ENCODE measurements around the gene RAVER1. TPM values are rescaled to one million over a fixed set of nuclear protein-coding genes. Genes with fewer than 3 reads are reported as not detected.
"Not testable (repeated sequence)": the region's sequence is repeated elsewhere in the genome, so short reads cannot be mapped to it uniquely, and the experiment has no call there.

RAVER1 gene, protein sequence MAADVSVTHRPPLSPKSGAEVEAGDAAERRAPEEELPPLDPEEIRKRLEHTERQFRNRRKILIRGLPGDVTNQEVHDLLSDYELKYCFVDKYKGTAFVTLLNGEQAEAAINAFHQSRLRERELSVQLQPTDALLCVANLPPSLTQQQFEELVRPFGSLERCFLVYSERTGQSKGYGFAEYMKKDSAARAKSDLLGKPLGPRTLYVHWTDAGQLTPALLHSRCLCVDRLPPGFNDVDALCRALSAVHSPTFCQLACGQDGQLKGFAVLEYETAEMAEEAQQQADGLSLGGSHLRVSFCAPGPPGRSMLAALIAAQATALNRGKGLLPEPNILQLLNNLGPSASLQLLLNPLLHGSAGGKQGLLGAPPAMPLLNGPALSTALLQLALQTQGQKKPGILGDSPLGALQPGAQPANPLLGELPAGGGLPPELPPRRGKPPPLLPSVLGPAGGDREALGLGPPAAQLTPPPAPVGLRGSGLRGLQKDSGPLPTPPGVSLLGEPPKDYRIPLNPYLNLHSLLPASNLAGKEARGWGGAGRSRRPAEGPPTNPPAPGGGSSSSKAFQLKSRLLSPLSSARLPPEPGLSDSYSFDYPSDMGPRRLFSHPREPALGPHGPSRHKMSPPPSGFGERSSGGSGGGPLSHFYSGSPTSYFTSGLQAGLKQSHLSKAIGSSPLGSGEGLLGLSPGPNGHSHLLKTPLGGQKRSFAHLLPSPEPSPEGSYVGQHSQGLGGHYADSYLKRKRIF
- 17.8 and 20.7 TPM in 2 replicates for polyA plus RNA-seq (2014; cell fraction: cytosol; rRNA removed)
- 10.8 and 28.6 TPM in 2 replicates for polyA plus RNA-seq (2014; cell fraction: nucleus; rRNA removed)

GRCh38 chr19:10332965-10333757, at the start of gene RAVER1:
RAVER1 (minus strand) TSS chr19:10333529; CDS start chr19:10333507, 22 bp downstream.
- DNase-seq (ENCODE audit: low spot score), result peak; percentile 93

DNA sequence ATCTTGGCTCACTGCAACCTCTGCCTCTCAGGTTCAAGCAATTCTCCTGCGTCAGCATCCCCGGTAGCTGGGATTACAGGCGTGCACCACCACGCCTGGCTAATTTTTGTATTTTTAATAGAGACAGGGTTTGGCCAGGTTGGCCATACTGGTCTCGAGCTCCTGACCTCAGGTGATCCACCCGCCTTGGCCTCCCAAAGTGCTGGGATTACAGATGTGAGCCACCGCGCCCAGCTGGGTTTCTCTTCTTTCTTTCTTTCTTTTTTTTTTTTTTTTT, 49.8 kb upstream of the RAVER1 start:
- not testable (repeated sequence) for DNase-seq (ENCODE audit: low spot score)

GRCh38 chr19:10380313-10381102, 47.2 kb upstream of the RAVER1 start, which contains the start of gene TYK2:
TYK2 (minus strand) TSS chr19:10380572; CDS start chr19:10378406, 2,166 bp downstream.
- DNase-seq (ENCODE audit: low spot score), result peak; percentile 99

DNA sequence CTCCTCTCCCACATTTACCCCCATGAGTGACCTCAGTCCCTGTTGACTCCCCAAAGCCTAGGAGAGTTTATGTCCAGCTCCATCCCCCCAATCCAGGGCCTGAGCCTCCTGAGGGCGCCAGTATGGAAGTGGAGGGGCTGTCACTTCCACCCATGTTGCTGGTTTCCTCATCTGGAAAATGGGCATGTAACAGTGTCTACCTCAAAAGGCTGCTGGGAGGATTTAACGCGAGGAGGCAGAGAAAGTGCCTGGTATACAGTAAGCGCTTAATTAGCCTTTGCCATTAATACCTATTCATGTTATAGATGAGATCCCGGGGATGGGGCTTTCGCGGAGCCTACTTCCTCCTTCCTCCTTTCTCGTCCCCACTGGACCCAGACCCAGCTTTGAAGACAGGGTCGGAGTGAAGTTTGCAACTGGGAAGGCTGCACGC, 46.6 kb upstream of the RAVER1 start:
- DNase-seq (ENCODE audit: low spot score), result no peak

DNA sequence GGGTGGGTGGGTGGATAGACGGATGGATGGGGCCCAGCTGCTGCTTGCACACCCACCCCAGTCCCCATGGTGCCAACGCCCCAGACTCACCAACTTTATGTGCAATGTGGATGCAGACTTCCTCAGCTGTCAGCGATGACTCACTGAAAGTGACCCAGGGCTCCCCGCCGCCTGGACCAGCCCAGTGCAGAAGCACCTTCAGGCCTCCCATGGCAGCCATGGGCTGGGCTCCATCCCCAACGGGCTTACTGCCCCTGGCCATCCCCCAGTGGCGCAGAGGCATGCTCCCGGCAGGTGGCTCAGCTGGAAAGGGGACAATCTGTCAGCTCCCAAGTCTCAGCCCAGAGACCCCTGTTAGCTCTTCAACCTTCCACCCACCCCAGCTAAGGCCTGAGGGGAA, 44.8 kb upstream of the RAVER1 start:
- DNase-seq (ENCODE audit: low spot score), result no peak

DNA sequence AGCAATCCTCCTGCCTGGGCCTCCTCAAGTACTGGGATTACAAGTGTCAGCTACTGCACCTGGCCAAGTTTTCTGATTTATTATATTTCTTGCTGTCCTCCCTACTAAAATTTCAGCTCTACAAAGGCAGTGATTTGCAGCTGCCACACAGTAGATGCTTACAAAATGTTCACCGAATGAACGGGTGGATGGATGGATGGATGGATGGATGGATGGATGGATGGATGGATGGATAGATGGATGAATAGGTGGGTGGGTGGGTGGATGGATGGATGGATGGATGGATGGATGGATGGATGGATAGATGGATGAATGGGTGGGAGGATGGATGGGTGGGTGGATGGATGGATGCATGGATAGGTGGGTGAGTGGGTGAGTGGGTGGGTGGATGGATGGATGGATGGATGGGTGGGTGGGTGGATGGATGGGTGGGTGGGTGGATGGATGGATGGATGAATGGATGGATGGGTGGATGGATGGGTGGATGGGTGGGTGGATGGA, 43.9 kb upstream of the RAVER1 start:
- DNase-seq (ENCODE audit: low spot score), result not testable (repeated sequence)

DNA sequence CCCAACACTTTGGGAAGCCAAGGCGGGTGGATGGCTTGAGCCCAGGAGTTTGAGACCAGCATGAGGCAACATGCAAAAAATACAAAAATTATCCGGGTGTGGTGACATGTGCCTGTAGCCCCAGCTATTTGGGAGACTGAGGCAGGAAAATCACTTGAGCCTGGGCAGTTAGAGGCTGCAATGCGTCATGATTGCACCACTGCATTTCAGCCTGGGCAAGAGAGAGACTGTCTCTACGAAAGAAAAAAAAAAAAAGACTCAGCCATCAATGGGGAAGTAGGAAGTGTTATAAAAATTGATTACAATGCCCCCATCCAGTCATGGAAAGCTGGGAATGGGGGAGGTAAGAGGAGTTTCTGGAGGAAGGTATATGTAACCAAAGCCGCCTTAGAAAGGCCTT, 41.6 kb upstream of the RAVER1 start:
- DNase-seq (ENCODE audit: low spot score), result no peak

DNA sequence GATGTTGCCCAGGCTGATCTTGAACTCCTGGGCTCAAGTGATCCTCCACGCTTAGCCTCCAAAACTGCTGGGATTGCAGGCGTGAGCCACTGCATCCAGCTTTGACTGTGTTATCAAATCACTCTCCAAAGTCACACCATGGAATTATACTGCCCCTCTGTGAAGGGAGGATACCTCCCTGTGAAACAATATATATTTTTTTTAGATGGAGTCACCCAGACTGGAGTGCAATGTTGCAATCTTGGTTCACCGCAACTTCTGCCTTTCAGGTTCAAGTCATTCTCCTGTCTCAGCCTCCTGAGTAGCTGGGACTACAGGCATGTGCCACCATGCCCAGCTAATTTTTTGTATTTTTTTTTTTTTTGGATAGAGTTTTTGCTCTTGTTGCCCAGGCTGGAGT, 39.4 kb upstream of the RAVER1 start:
- no peak for DNase-seq (ENCODE audit: low spot score)

DNA sequence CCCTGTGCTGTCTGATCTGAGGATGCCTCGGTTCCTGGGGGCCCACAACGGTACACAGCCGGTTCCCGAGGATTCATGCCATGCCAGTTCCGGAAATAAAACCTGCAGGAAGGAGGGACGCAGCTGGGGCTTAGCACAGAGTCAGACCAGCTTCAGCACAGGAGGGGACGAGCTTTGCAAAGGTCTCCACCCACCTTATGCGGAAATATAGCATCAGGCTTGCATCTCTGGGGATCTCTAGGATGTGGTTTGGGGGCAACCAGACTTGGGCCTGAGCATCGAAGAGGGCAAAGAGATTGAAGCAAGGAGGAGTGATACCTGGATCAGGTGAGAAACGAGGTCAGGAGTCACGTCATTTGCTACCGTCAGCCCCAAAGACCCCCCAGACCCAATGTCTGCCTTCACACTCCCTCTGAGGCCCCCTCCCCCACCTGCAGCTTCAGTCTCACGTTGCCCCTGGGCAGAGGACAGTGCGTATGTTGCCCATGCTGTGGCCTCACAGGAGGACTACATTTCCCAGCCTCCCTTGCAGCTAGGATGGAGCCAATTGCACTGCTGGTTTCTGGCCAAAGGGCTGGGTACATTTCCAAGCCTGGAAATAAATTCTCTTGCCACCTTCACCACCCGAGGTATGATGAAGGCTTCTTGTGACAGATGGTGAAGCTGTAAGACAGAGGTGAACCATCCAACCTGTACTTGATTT, 34.9 kb upstream of the RAVER1 start:
- no peak for DNase-seq (ENCODE audit: low spot score)

DNA sequence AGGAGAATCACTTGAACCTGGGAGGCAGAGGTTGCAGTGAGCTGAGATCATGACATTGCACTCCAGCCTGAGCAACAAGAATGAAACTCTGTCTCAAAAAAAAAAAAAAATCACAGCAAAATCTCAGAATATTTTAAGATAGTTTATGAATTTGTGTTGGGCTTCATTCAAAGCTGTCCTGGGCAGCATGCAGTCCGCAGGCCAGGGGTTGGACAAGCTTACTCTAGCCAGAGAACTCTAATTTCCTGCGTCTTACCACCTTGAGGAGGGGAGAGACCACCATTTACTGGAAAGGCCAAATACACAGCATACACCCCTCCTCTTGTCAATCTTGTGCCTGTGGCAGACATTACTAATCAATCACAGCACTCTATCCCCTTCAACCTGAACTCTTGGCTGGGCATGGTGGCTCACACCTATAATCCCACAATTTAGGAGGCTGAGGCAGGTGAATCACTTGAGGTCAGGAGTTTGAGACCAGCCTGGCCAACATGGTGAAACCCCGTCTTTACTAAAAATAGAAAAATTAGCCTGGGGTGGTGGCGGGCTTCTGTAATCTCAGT, 33.7 kb upstream of the RAVER1 start:
- DNase-seq (ENCODE audit: low spot score), result not testable (repeated sequence)

DNA sequence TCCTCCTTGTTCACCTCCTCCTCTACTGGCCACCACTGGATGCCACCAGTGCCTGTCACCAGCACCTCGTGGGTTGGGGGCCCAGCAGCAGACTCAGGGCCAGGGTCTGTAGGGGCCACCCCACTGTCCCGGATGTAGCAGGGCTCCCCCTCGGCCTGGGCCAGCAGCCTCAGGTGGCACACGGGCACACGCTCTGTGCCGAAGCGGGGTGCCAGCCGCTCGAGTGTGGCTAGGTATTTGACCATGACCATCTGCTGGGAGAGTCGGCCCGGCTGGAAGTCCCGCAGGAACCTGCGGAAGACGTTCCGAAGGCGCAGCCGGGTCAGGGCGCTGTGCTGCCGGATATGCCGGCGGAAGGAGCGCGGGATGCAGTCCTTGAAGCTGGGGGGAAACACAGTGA, 32.2 kb upstream of the RAVER1 start:
- DNase-seq (ENCODE audit: low spot score), result no peak

DNA sequence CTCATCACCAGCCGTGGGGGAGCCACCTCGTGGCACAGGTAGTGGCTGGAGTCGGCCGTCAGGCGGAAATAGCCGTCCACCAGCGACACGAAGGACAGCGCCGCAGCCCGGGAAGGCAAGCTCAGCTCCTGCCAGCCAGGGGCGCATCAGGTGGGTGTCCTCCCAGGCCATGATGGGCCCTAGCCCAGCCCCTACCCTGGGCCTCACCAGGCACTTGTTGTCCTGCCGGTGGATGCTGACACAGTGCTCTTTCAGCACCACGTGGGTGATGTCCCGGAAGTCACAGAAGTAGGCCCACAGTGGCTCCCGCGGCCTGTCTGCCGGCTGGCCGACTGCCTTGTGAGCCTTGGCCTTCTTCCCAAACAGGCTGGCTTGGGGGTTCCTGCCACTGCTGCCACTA, 31.3 kb upstream of the RAVER1 start:
- no peak for DNase-seq (ENCODE audit: low spot score)

- DNase-seq (ENCODE audit: low spot score), result no peak
These were observed 30.5 kb upstream of the RAVER1 start for GRCh38 chr19:10363789-10364281.

DNA sequence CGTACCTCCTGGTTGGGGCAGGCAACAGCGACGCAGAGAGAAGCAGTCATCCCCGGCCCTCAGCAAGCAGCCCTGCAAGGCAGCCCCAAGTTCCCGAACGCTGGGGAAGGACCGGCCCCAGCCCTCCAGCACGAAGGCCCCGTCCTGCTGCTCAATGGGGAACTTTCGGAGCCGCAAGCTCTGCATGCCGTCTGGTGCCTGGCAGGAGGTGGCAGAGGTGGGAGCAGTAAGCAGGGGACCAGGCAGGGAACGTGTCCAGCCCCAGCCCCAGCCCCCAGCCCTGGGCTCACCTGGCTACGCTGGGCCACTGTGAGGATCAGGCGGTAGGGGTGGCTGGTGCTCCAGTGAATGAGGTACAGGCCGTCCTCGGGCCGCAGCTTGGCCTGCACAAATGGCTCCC, 28.9 kb upstream of the RAVER1 start:
- no peak for DNase-seq (ENCODE audit: low spot score)

GRCh38 chr19:10361569-10362011, 28.3 kb upstream of the RAVER1 start:
- no peak for DNase-seq (ENCODE audit: low spot score)

DNA sequence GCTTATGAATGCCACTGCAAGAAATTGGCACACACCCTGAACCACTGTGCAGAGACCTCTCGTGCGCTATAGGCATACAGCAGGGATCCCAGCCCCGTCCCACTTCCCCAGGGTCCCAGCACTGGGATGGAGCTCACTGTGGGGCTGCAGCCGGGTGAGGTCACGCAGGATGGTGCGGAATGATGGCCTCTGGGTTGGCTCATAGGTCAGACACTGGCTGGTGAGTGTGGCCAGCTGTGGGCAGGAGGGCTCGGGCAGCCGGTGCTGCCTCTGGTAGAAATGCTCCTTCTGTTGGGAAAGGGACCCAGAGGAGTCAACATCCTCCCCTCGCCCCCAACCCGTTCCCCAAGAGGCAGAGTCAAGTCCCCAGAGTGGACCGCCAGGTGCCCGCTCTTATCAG, 23.1 kb upstream of the RAVER1 start:
- no peak for DNase-seq (ENCODE audit: low spot score)

DNA sequence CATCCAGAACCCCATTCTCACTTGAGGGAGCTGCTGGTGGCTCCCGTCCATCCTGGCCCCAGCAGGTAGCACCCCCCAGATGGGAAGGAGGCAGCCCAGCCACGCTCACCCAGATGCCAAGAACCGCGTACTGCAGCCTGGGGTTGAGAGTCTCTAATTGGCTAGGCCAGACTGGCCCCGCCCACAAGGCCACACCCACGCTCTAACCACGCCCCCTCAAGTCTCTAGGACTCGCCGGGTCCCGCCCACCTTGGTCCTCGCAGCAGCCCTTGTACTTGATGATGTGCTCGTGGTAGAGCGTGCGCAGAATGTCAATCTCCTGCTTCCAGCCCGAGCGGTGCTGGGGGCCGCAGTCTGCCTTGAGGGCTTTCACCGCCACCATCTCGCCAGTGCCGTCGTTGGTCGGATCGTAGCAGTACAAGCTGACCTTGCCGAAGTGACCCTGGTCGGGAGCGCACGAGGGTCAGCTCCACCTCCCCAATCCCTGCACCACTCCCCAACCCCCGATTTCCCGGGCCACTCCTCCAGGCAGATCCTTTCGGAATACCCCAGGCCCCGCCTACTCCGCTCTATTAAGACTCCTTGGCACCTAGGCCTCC, 20.6 kb upstream of the RAVER1 start:
- peak; percentile 39 for DNase-seq (ENCODE audit: low spot score)

GRCh38 chr19:10352764-10353671, 19.7 kb upstream of the RAVER1 start:
- DNase-seq (ENCODE audit: low spot score), result peak; percentile 35

All from SK-N-DZ (cell line).